HG03469 (cell line): ENCODE data around the gene TNIK.

Experiments
- ATAC-seq: cut with Tn5 transposase; IDR thresholded peaks from one replicate; pipeline ENCODE4 v1.9.1; 2021; ENCODE audit warnings: mild to moderate bottlenecking, moderate library complexity, moderate number of reproducible peaks; ENCODE audit not compliant: unreplicated experiment

Gene TNIK

GRCh38 chr3:171240504-171240835, 219.7 kb downstream of the TNIK start:
- ATAC-seq: peak; percentile 52

GRCh38 chr3:171239757-171240503, 220.3 kb downstream of the TNIK start:
- no peak for ATAC-seq

- ATAC-seq: no peak
These were observed 223.2 kb downstream of the TNIK start for GRCh38 chr3:171237009-171237385.

- no peak for ATAC-seq
These were observed 223.8 kb downstream of the TNIK start for GRCh38 chr3:171236265-171237008.

GRCh38 chr3:171234298-171235010, 225.8 kb downstream of the TNIK start:
- no peak for ATAC-seq

GRCh38 chr3:171231361-171231760, 228.8 kb downstream of the TNIK start:
- ATAC-seq: no peak

GRCh38 chr3:171230865-171231264, 229.3 kb downstream of the TNIK start:
- ATAC-seq: no peak

GRCh38 chr3:171229173-171229572, 231.0 kb downstream of the TNIK start:
- no peak for ATAC-seq

GRCh38 chr3:171228240-171228639, 232.0 kb downstream of the TNIK start:
- no peak for ATAC-seq

GRCh38 chr3:171227828-171228227, 232.4 kb downstream of the TNIK start:
- ATAC-seq: no peak

- ATAC-seq: no peak
These were observed 232.8 kb downstream of the TNIK start for GRCh38 chr3:171227359-171227758.

- no peak for ATAC-seq
These were observed 233.4 kb downstream of the TNIK start for GRCh38 chr3:171226794-171227193.

GRCh38 chr3:171225708-171226107, 234.5 kb downstream of the TNIK start:
- ATAC-seq: no peak

GRCh38 chr3:171225165-171225564, 235.0 kb downstream of the TNIK start:
- no peak for ATAC-seq

GRCh38 chr3:171223396-171223795, 236.8 kb downstream of the TNIK start:
- ATAC-seq: no peak

- no peak for ATAC-seq
These were observed 237.2 kb downstream of the TNIK start for GRCh38 chr3:171222995-171223394.

- no peak for ATAC-seq
These were observed 238.6 kb downstream of the TNIK start for GRCh38 chr3:171221597-171221996.

- ATAC-seq: no peak
These were observed 239.1 kb downstream of the TNIK start for GRCh38 chr3:171221104-171221503.

GRCh38 chr3:171219258-171219657, 240.9 kb downstream of the TNIK start:
- no peak for ATAC-seq

GRCh38 chr3:171218069-171218468, 242.1 kb downstream of the TNIK start:
- no peak for ATAC-seq

- no peak for ATAC-seq
These were observed 246.3 kb downstream of the TNIK start for GRCh38 chr3:171213907-171214306.

- no peak for ATAC-seq
These were observed 247.0 kb downstream of the TNIK start for GRCh38 chr3:171213178-171213577.
